ENCODE data around the gene FAM53B. TPM values are rescaled to one million over a fixed set of nuclear protein-coding genes. Genes with fewer than 3 reads are reported as not detected.

Gene FAM53B
- total RNA-seq, 1 experiment from 2014 or later: 31.5 TPM

GRCh38 chr10:124632064-124632531 is 112.1 kb downstream of the FAM53B start:
- DNase-seq (ENCODE audit: low read depth): no peak

GRCh38 chr10:124630551-124630950 is 113.6 kb downstream of the FAM53B start:
- DNase-seq (ENCODE audit: low read depth): no peak

- DNase-seq (ENCODE audit: low read depth): no peak
Observed at GRCh38 chr10:124629842-124630241, 114.3 kb downstream of the FAM53B start.

GRCh38 chr10:124629415-124629814 is 114.8 kb downstream of the FAM53B start:
- DNase-seq (ENCODE audit: low read depth): no peak

- no peak for DNase-seq (ENCODE audit: low read depth)
Observed at GRCh38 chr10:124628676-124629021, 115.5 kb downstream of the FAM53B start.

GRCh38 chr10:124627866-124628675 is 116.1 kb downstream of the FAM53B start:
- DNase-seq (ENCODE audit: low read depth): no peak

GRCh38 chr10:124626759-124627380 is 117.3 kb downstream of the FAM53B start:
- peak; percentile 77 for DNase-seq (ENCODE audit: low read depth)

GRCh38 chr10:124625831-124626238 is 118.3 kb downstream of the FAM53B start:
- DNase-seq (ENCODE audit: low read depth): no peak

- DNase-seq (ENCODE audit: low read depth): no peak
Observed at GRCh38 chr10:124624895-124625294, 119.3 kb downstream of the FAM53B start.

GRCh38 chr10:124624466-124624865 is 119.7 kb downstream of the FAM53B start:
- DNase-seq (ENCODE audit: low read depth): no peak

GRCh38 chr10:124624006-124624405 is 120.2 kb downstream of the FAM53B start:
- DNase-seq (ENCODE audit: low read depth): no peak

GRCh38 chr10:124622866-124623536 is 121.2 kb downstream of the FAM53B start:
- no peak for DNase-seq (ENCODE audit: low read depth)

GRCh38 chr10:124622158-124622557 is 122.0 kb downstream of the FAM53B start:
- DNase-seq (ENCODE audit: low read depth): no peak

GRCh38 chr10:124621637-124622036 is 122.5 kb downstream of the FAM53B start:
- no peak for DNase-seq (ENCODE audit: low read depth)

- no peak for DNase-seq (ENCODE audit: low read depth)
Observed at GRCh38 chr10:124619802-124620490, 124.2 kb downstream of the FAM53B start.

GRCh38 chr10:124619195-124619594 is 125.0 kb downstream of the FAM53B start:
- DNase-seq (ENCODE audit: low read depth): no peak

- DNase-seq (ENCODE audit: low read depth): no peak
Observed at GRCh38 chr10:124618470-124619073, 125.6 kb downstream of the FAM53B start.

GRCh38 chr10:124616836-124617130 is 127.4 kb downstream of the FAM53B start:
- DNase-seq (ENCODE audit: low read depth): no peak

- DNase-seq (ENCODE audit: low read depth): no peak
Observed at GRCh38 chr10:124616040-124616835, 127.9 kb downstream of the FAM53B start.

- no peak for DNase-seq (ENCODE audit: low read depth)
Observed at GRCh38 chr10:124615259-124615658, 128.9 kb downstream of the FAM53B start.
